ENCODE data around the gene MRPL10.
"Not testable (repeated sequence)": the region's sequence is repeated elsewhere in the genome, so short reads cannot be mapped to it uniquely, and the experiment has no call there.

The MRPL10 gene

DNA sequence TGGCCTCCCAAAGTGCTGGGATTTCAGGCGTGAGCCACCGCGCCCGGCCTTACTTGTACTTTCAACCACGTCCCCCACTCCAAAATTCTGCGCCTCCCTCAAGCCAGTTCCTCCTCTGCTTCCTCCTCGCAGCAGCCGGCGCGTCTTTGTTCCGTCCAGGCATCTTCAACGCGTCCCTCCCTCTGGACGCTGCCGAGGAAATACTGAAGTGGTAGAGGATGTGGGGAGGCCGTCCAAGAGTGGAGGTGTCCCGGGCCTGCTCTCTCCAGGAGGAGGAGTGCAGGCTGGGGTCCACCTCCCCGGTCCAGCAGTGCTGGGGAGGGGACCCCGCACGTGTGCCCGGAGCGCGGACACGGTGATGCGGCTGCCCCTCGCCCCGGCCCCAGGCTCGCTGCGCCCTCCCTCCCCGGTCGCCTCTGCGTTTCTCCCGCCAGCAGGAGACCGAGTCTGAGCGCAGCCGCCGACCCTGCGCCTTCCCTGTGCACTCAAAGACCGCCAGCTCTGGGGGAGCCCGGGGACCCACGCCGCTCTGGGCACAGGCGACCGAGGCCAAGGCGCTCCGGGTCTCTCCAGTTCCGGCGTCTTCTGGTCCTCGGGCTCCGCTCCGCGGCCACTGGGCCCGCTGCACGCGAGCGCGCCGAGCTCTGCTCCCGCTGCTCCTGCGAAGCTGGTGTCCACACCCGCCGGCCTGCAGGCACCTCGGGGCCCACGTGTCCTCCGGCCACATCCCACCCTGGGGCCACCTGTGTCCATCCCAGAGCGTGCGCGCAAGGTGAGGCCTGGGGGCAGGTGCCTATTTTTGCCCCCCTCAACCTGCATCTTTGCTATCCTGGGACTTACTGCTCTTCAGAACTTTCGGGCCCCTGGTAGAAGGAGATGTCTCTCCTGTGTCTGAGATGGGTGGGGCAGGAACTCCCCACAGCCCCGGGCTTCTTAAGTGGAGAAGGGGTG is 41.5 kb downstream of the MRPL10 start:
- peak; percentile 76 to 86 for DNase-seq

GRCh38 chr17:47785538-47786123 is 45.7 kb downstream of the MRPL10 start:
- no peak for DNase-seq

DNA sequence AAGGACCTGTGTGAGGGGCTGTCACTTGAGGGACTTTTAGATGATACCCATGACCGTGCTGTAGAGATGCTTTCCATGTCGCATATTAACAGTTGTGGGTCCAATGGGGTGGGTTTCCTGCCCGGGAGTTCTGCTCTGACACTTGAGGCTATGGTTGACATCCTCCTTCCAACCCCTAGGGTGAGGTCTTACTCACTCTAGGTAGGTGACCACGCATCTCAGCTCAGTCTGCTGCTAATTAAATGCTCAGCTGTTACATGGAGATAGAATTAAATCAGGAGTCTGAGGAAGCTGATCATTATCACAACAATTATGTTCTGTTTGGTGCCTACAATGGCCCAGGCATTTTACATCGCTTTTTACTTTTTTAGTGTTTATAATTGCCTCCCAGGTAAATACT is 49.9 kb downstream of the MRPL10 start:
- no peak for DNase-seq

DNA sequence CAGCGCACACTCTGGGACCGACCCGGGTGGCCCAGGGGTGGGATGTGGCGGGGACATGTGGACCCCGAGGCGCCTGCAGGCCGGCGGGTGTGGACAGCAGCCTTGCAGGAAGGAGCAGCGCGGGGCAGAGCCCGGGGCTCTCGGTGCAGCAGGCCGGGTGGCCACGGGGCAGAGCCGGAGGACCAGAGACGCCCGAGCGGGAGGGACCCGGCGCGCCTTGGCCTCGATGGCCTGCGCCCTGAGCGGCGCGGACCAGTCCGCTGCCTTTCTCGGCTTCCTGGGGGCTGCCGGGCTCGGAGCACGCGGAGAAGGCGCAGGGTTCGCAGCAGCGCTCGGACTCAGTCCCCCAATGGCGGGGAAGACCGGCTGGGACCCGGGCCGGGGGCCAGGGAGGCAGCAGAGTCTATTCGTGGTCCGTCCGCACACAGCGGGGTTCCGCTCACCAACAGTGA is 53.1 kb downstream of the MRPL10 start:
- no peak for DNase-seq

DNA sequence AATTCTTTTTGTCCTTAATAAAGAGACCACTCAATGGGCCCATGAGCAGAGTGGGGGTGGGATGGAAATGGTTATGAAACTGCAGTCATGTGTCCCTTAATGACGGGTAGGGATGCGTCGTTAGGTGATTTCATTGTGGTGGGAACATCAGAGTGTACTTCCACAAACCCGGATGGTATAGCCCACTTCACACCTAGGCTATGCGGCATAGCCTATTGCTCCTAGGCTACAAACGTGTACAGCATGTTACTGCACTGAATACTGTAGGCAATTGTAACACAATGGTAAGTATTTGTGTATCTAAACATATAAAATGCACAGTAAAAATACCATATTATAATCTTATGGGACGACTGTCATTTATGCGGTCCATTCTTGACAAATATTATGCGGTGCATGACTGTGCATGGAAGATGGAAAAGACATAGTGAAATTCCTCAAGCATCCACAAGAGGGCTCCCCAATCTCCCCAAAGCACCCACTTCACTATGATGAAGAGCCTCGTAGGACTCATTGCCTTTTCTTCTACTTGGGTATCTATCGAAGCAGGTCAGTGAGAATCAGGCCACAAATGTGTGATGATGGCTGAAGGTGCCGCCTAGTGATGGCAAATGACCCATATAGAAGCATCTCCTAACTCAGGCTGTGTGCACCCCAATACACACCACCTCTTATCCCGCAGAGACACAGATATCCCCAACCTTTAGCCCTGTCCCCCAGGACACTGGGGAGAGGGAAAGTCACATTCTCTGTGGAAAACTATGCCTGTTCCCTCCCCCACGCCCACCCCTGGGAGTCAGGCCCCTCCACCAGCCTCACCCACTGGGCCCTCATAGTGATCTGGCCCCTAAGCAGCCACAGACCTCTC is 54.8 kb downstream of the MRPL10 start:
- DNase-seq = peak; percentile 54 to 69

DNA sequence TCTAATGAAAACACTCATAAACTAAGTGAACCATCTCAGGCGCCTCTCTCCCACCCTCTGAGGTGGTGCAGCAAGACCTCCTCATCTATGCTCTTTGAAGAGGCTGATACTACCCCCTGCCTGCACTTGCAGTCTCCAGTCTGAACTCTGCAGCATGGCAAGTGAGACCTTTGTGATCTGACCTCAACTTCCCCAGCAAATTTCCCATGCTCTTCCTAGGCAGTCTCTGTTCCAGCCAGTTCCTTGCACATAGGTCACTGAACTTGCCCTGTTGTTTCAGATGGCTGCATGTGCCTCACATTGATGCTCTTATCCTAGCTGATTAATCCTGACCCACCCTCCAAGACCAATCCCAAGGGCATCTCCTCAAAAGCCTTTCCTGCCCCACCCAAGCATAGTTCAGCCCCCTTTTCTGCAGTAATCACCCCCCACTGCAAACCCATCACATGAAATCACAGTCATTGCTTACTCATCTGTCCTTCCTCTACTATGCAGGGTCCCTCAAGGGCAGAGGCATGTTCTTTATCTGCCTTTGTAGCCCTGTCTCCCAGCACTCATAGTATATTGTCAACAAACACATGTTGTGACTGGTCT is 56.3 kb downstream of the MRPL10 start:
- DNase-seq = no peak

- DNase-seq = no peak
These were observed 57.0 kb downstream of the MRPL10 start for GRCh38 chr17:47774331-47774730.

DNA sequence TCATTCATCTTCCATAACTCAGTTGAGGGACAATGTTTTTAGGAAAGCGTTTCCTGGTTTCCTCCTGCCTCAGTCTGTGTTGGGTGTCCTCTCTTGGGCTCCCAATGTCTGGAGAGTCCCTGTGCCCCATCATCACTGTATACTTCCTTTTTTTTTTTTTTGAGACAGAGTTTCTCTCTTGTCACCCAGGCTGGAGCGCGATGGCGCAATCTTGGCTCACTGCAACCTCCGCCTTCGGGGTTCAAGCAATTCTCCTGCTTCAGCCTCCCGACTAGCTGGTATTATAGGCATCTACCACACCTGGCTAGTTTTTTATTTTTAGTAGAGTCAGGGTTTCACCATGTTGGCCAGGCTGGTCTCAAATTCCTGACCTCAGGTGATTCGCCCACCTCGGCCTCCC is 57.7 kb downstream of the MRPL10 start:
- DNase-seq = not testable (repeated sequence)
